HG02870 (cell line): Measurements from ENCODE around the gene KLRC3.
"Not testable (repeated sequence)": the region's sequence is repeated elsewhere in the genome, so short reads cannot be mapped to it uniquely, and the experiment has no call there.

Source experiments
- ATAC-seq: cut with Tn5 transposase; IDR thresholded peaks from one replicate; pipeline ENCODE4 v1.9.1; 2021; ENCODE audit warnings: mild to moderate bottlenecking, moderate library complexity; ENCODE audit not compliant: unreplicated experiment

KLRC3 gene

DNA sequence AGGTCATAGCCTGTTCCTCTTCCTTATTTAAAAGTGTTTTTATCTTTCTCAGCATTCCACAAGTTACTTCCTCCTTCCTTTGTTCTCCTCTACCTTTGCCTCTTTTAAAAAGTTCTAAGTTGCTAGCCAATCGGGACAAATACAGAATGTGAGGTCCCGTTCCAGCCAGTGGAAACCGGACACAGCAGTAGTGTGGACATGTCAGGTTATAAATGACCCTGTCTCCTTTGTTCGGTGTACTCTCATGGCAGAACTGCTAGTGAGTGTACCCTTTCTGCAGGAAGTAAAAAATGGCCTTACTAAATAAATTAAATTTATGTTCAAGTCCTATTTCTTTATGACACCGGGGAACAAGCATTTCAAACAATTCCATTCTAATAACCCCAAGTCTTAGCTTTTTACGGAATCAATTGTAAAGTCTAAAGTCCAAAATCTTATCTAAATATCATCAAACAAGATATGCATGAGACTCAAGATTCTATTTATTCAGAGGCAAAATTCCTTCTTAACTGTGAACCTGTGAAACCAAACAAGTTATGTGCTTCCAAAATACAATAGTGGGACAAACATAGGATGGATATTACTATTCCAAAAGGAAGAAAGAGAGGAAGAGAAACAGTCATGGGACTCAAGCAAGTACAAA, 48.4 kb downstream of the KLRC3 start:
- not testable (repeated sequence) for ATAC-seq

DNA sequence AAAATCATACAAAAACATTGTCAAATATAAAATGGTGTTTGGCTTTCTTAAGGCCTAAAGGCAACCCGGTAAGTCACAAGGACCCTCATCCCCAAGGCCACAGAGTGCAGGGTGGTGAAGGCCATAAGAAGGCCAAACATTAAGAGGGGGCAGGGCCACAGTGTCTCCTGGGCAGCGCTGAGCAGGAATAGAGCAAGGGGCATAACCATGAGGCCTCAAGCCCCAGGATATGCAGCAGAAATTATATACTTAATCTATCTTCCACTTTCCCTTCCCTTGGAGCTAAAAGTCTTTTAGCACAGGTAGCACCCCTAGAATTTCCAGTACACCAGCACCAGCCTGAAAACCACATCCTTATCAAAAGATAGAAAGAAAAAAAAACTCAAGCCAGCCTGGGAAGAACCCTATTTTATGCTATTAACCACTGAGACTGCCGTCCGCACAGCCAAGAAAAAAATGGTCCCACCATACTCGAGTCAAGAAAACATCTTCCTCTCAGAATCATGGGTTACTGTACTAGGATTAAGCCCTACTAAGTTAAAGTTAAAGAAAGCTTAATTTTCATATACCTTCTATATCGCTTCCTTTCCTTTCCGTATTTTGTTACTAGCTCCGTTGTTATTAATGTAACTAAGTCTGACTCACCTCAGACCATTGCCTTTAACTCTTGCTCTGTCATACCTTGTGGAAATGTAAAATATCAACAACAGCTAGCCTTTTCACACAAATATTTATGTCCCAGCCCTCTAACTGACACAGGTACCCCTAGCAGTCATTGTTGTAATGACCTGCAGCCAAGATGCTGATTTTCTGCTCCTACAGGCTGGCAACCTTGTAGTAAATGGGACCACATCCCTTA, 50.6 kb downstream of the KLRC3 start:
- no peak for ATAC-seq

DNA sequence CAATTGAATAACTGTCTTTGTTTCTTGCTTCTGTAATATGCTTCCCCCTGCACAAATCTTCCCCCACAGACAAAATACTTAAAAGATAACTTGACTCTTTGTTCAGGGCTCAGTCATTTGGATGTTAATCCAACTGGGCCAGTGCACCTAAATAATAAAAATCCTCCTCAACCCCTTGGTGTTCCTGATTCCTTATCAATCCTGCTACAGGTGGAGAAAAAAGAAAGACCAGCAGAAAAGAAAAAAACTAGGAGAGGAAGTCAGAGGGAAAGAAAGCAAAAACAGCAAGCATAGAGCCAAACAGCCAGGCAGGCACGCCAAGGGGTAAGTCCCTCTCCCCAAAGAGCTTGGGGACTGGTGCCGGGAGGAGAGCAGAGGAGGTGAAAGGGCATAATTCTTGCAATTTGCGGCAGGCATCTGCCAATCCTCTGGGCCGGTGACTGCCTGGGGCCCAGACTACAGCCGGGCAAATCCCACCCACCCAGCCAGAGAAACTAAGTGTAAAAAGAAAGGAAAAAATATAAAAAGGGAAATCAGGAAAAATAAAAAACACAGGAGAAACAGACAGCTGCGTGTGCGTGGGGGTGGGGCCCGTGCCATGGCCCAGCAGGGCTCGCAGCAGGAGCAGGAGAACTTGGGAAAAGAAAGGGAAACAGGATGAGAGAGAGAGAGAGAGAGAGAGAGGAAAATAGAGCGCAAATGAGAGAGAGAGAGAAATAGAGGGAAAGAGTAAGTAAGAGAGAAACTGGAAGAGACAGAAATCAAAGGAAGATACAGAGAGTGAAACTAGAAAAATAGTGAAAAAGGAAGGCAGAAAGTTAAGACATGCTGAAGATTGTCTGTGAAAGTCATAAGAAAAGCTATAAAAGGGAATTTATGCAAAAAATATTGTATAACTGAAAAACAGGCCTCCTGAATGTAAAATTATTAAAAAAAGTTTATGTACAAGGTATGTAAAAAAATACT, 51.9 kb downstream of the KLRC3 start:
- no peak for ATAC-seq

DNA sequence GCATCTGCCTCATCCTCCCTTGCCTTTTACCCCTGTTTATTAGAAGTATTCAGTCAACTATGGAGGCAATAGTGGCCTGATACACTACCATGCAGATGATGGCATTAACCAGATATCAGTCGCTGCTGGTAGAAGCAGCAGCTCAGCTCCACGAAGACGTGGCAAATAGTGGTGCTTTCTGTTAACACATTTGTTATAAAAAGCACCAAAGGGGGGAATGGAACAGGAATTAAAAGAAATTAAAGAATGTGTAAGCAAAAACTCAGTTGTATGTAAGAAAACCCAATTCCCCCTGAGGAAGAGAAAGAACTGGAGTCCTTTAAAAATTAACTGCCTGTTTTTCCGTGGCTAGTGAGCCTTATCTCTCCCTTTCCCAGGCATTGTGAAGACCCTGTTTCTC, 52.7 kb downstream of the KLRC3 start:
- ATAC-seq = not testable (repeated sequence)

DNA sequence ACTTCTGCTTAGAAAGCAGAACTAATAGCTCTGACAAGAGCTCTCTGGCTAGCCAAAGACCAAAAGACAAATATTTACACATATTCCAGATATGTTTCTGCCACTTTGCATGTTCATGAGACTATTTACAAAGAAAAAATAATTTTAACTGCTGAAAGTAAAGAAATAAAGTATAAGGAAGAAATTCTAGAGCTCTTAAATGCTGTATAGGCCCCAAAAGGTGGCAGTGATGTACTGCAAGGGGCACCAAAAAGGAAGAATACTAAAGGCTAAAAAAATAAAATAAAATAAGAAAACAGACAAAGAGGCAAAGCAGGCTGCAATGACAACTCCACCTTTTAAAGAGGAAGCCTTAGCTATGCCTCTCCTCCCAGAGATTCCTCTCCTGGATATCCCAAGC, 53.5 kb downstream of the KLRC3 start:
- no peak for ATAC-seq

DNA sequence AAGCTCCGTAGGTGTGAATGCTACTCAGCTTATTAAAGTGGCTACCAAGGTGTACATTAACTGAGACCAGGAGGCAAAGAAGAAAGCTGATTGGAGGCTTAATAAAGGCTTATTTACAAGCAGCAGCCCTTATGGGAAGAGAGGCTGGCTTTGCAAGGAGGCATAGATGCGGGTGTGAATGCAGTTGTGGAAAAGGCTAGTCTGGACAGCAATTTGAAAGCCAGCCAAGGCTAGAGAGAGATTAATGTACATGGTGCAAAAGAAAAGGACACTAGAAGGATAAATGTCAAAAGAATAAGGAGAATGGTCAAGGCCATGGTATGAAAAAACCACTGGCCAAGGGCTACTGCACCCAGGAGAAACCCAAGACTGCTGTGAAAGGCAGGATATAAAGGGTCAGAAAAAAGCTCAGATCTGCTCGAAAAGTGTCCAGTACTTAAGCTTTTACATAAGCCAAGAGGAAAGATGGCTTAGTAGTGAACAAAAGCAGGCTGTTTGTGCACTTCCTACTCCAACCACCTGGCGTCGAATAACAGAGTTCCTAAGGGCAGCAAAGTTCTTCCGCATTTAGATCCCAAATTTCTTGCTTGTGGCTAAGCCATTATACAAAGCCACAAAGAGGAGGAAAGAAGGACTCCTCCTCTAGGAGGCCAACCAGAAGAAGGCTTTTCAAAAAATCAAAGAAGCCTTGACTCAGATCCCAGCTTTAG, 54.5 kb downstream of the KLRC3 start:
- no peak for ATAC-seq

DNA sequence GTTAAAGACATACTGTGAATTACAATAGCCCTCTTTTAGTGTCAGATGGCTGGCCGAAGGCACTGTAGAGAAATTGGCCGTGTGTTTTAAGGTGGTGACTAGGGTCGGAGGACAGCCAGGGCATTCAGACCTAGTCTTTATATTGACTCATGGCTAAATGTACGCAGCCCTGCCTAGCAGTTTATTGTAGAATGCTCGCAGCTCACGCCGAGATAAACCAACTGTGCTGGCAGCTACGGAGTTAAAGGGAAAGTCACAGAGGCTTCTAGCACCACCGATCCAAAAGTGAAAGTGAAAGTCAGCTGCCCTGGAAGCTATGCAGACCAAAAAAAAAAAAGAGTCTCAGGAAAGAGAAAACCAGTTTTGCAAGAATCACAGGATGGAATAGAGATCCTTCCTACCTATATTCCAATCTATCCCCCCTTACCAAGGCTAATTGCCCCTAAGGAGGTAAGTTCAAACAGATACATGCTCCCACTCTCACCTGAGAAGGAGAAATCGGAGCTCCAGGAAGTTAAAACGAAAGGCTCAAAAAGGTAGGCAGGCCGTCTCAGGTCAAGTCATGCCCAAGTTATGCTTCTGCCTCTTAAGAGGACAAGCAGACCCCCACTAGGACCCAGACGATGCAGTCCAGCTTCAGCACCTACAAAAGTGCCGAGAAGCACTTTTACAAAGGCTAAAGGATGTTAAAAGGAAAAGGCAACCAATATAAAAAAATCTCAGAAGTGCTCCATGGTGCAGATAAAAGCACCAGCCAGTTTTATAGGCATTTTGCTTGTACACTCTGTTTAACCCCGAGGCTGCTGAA, 55.4 kb downstream of the KLRC3 start:
- peak; percentile 49 for ATAC-seq

DNA sequence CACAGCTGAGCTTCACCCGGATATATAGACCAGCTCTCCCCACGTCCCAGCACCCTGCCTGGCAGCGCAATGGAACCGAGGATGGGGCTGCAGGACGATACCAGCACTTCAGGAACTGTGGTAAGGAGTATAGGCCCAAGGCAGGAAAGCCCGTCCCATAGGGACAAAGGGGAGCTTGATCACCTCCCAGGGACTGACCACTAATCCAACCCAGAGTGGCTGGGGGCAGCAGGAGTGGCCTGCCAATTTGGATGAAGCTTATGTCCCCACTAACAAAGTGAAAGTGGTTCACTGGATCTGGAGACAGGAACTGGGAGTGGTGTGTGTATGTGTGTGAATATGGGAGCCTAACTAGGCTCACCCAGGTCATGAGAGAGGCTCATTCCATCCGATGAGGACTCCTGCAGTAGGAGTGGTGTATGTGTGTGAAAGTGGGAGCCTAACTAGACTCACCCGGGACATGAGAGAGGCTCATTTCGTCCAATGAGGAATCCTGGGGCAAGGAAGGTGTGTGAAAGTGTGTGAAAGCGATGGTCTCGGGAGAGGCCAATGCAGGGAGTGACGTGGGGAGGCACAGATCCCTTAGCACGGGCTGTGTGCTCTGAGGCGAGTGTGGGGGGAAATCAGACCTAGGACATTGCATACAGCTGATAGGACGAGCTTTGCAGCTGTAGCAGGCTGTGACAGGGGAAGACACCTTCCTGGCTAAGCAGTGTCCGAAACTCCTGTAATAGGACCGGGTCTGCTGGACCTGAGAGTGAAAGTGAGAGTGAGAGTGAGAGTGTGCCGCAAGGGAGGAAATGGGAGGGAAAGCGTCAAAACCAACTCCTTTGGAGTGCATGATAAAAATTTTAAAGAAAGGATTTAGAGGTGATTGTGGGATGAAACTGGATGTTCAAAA, 56.2 kb downstream of the KLRC3 start:
- ATAC-seq = peak; percentile 91

DNA sequence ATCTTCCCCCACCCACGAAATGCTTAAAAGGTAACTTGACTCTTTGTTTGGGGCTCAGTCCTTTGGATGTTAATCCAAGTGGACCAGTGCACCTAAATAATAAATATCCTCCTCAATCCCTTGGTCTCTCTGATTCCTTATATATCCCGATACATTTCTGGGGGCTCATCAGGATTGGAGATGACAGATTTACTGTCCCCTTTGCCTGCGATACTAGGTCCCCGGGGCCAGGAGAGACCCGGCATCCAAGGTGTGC, 56.8 kb downstream of the KLRC3 start:
- no peak for ATAC-seq

DNA sequence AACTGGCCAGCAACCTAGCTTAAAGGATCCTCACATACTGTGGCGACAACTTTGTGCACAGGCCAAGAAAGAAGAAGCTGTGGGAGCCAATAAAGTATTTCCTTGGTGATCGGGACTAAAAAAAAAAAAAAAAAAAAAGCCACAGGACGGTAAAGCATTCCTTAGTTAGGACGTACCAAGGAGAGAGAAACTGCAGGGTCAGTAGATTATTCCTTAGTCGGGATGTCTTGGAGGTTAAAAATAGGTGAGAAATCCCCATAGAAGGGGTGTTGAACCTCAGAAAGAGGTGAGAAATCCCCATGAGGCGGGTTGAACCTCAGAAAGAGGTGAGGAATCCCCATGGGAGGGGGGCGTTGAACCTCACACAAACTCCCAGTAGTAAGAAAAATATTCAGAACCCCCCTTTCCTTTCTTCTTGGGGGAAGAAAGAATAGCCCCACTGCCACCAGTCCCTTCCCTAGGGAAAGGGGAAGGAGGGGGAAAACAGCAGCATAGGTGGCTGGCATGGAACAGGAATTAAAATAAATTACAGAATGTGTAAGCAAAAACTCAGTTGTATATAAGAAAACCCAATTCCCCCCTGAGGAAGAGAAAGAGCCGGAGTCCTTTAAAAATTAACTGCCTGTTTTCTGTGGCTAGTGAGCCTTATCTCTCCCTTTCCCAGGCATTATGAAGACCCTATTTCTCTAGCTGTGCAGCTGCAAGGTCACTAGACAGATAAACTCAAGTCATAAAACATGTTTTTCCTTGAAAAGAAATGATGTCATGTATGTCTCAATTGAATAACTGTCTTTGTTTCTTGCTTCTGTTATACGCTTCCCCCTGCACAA, 57.4 kb downstream of the KLRC3 start:
- ATAC-seq = no peak

DNA sequence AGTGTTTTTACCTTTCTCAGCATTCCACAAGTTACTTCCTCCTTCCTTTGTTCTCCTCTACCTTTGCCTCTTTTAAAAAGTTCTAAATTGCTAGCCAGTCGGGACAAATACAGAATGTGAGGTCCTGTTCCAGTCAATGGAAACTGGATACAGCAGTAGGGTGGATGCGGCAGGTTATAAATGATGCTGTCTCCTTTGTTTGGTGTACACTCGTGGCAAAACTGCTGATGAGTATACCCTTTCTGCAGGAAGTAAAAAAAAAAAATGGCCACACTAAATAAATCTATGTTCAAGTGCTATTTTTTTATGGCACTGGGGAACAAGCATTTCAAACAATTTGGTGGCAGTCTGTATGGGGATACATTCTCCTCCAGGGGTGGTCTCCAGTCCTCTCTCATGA, 58.1 kb downstream of the KLRC3 start:
- ATAC-seq = no peak
